COLO668 (cell line): ENCODE measurements around the gene GPR35.

ENCODE experiments used
- DNase-seq: peaks from one replicate; lab custom pipeline; 2025; ENCODE audit not compliant: unreplicated experiment; lab: John Stamatoyannopoulos, UW

GPR35 gene

GRCh38 chr2:240624950-240625621, at the start of gene GPR35:
Gene GPR35, plus strand, starts transcription at chr2:240625480. Its CDS starts 4,473 bp downstream, at chr2:240629953.
- DNase-seq = no peak

- no peak for DNase-seq
Observed at GRCh38 chr2:240576036-240576435, 49.2 kb upstream of the GPR35 start.

GRCh38 chr2:240576436-240577205, 48.7 kb upstream of the GPR35 start:
- no peak for DNase-seq

GRCh38 chr2:240577281-240578109, 47.8 kb upstream of the GPR35 start:
- DNase-seq = no peak

GRCh38 chr2:240578110-240578450, 47.2 kb upstream of the GPR35 start:
- no peak for DNase-seq

GRCh38 chr2:240578488-240578887, 46.8 kb upstream of the GPR35 start:
- no peak for DNase-seq

- no peak for DNase-seq
Observed at GRCh38 chr2:240579071-240579762, 46.1 kb upstream of the GPR35 start.

- DNase-seq = peak; percentile 87
Observed at GRCh38 chr2:240579771-240580614, 45.3 kb upstream of the GPR35 start.

GRCh38 chr2:240581811-240582210, 43.5 kb upstream of the GPR35 start:
- no peak for DNase-seq

GRCh38 chr2:240582781-240583180, 42.5 kb upstream of the GPR35 start:
- no peak for DNase-seq

GRCh38 chr2:240583774-240584173, 41.5 kb upstream of the GPR35 start:
- DNase-seq = no peak

- DNase-seq = peak; percentile 37
Observed at GRCh38 chr2:240584486-240585031, 40.7 kb upstream of the GPR35 start.

- DNase-seq = no peak
Observed at GRCh38 chr2:240585101-240585500, 40.2 kb upstream of the GPR35 start.

- DNase-seq = no peak
Observed at GRCh38 chr2:240585681-240586197, 39.5 kb upstream of the GPR35 start.

- peak; percentile 97 for DNase-seq
Observed at GRCh38 chr2:240586198-240586918, 38.9 kb upstream of the GPR35 start, which contains the start of gene CAPN10. Gene CAPN10, plus strand, starts transcription at chr2:240586734. Its CDS starts 178 bp downstream, at chr2:240586912.

GRCh38 chr2:240586919-240587800, 38.1 kb upstream of the GPR35 start:
- DNase-seq = peak; percentile 76

GRCh38 chr2:240588006-240588655, 37.1 kb upstream of the GPR35 start:
- DNase-seq = no peak
